ENCODE data around the gene FCRL1. TPM values are rescaled to one million over a fixed set of nuclear protein-coding genes. Genes with fewer than 3 reads are reported as not detected.

The FCRL1 gene
- total RNA-seq, 1 experiment from 2014 or later: not detected

GRCh38 chr1:157753611-157754010 is 66.3 kb downstream of the FCRL1 start:
- ATAC-seq (no peak), DNase-seq (ENCODE audit: low read depth, low spot score) (no peak)
- H3K27me3 ChIP-seq (ENCODE audit: control insufficient read depth, insufficient read depth, low read length): no peaks in the 10 kb centered on the region
- no peaks in the 10 kb centered on the region for H3K36me3 ChIP-seq (ENCODE audit: control insufficient read depth, insufficient read depth, low read length)
- H3K9me3 ChIP-seq (ENCODE audit: control insufficient read depth, insufficient read depth, low read depth, low read length): no peaks in the 10 kb centered on the region
- BruUV-seq (replicated peaks): no TSS peak
- ChIA-PET CTCF (no interaction called here), POLR2A (no interaction called here)
- no peak overlapping the region for H3K4me3 ChIP-seq (ENCODE audit: low read depth in 2 of 2, low read length in 2 of 2)
- no peaks in the 10 kb centered on the region for H3K4me1 ChIP-seq (ENCODE audit: control insufficient read depth, insufficient read depth, low read length)
- in situ Hi-C loops (cut with HindIII; ENCODE audit: low pct_unique_long_range_greater_than_20kb, low sequenced_read_pairs): no loop called here
- H3K27ac ChIP-seq (ENCODE audit: low read length): no peak overlapping the region
- TF ChIP-seq SIN3A (IDR thresholded peaks at IDR 0.05; ENCODE audit: borderline replicate concordance, insufficient read depth, low read depth, low read length) (no peak), POLR2AphosphoS5 (IDR thresholded peaks at IDR 0.05; ENCODE audit: low read depth, low read length) (no peak), REST (IDR thresholded peaks at IDR 0.05; ENCODE audit: insufficient read depth in 1 of 2, low read depth in 2 of 2, low read length in 1 of 2) (no peak), CTCF (IDR thresholded peaks at IDR 0.05) (no peak)
- intact Hi-C loops (cut with micrococcal nuclease; ENCODE audit: unreplicated experiment): no loop called here

GRCh38 chr1:157751283-157751682 is 68.6 kb downstream of the FCRL1 start:
- Histone ChIP-seq H3K27me3 (ENCODE audit: control insufficient read depth, insufficient read depth, low read length) (no peaks in the 10 kb centered on the region), H3K9me3 (ENCODE audit: control insufficient read depth, insufficient read depth, low read depth, low read length) (no peaks in the 10 kb centered on the region), H3K4me1 (ENCODE audit: control insufficient read depth, insufficient read depth, low read length) (no peaks in the 10 kb centered on the region), H3K4me3 (ENCODE audit: low read depth in 2 of 2, low read length in 2 of 2) (no peak overlapping the region), H3K27ac (ENCODE audit: low read length) (no peak overlapping the region), H3K36me3 (ENCODE audit: control insufficient read depth, insufficient read depth, low read length) (no peaks in the 10 kb centered on the region)
- in situ Hi-C loops (cut with HindIII; ENCODE audit: low pct_unique_long_range_greater_than_20kb, low sequenced_read_pairs): no loop called here
- ChIA-PET CTCF (no interaction called here), POLR2A (no interaction called here)
- BruUV-seq (replicated peaks): no TSS peak
- TF ChIP-seq POLR2AphosphoS5 (IDR thresholded peaks at IDR 0.05; ENCODE audit: low read depth, low read length) (no peak), CTCF (IDR thresholded peaks at IDR 0.05) (no peak), TCF7L2 (IDR thresholded peaks at IDR 0.05; ENCODE audit: low read depth, low read length) (no peak), SIN3A (IDR thresholded peaks at IDR 0.05; ENCODE audit: borderline replicate concordance, insufficient read depth, low read depth, low read length) (no peak), REST (IDR thresholded peaks at IDR 0.05; ENCODE audit: insufficient read depth in 1 of 2, low read depth in 2 of 2, low read length in 1 of 2) (no peak)
- DNase-seq (ENCODE audit: low read depth, low spot score) (no peak), ATAC-seq (no peak)
- intact Hi-C loops (cut with micrococcal nuclease; ENCODE audit: unreplicated experiment): no loop called here

All from Panc1 (cell line).